Pancreas (tissue), 10 donors: ENCODE results near the gene CCDC137. TPM values are rescaled to one million over a fixed set of nuclear protein-coding genes. Genes with fewer than 3 reads are reported as not detected.

Experiments used
- ATAC-seq, 4 donors: fragments of 200-7000 bp; cut with Tn5 transposase; one replicate each; pipeline versions ENCODE4 v1.8.0 to v1.9.1; 2020; ENCODE audit warnings: mild to moderate bottlenecking in 4 of 4, moderate library complexity in 4 of 4
- DNase-seq, 6 donors: peaks; one replicate each; pipeline ENCODE4 v3.0.0-alpha.2; 2020
- FAIRE-seq: peaks from 2 replicates; lab custom pipeline; 2012; peaks lifted over from hg19 to GRCh38; lab: Jason Lieb, UNC
- H3K27ac ChIP-seq, 4 donors: fragments of 200-600 bp; sonication (generic); 1 replicate in 3 of 4; 2 replicates in 1 of 4; pipeline versions ENCODE4 v1.5.0 to v1.8.0; 2020
- H3K27me3 ChIP-seq, 4 donors: fragments of 200-600 bp; one replicate each; pipeline ENCODE4 v1.8.0; 2021
- H3K36me3 ChIP-seq, 3 donors: fragments of 200-600 bp; sonication (generic) in 1 of 3; one replicate each; pipeline versions ENCODE4 v1.5.0 to v1.8.0; 2020 to 2021
- H3K4me1 ChIP-seq, 3 donors: fragments of 200-600 bp; one replicate each; pipeline ENCODE4 v1.8.0; 2021
- H3K4me3 ChIP-seq, 4 donors: fragments of 200-600 bp; sonication (generic) in 2 of 4; one replicate each; pipeline versions ENCODE4 v1.5.0 to v1.8.0; 2020 to 2021
- H3K9me3 ChIP-seq, 4 donors: fragments of 200-600 bp; one replicate each; pipeline ENCODE4 v1.8.0; 2021
- WGBS, 2 donors: extraction: QIAGEN DNeasy Blood & Tissue Kit; methylation state at CpG; one replicate each; pipeline ENCODE4 v1.1.7; 2013; 5-methylcytosine and 5-hydroxymethylcytosine counted together
- intact Hi-C, 3 donors: fragments of 100-400 bp; cut with DNase I; formaldehyde crosslinking; loops; one replicate each; pipeline versions ENCODE4 v1.11.1 to v1.14.2; 2022
- polyA plus RNA-seq, 2 donors: library from polyadenylated mRNA; stranded (reverse); fragments of 200-250 nt; gene quantifications; one replicate each; pipeline ENCODE4 v1.2.3, GENCODE V29; 2013
- total RNA-seq, 6 donors: library from RNA; stranded (reverse); fragmentation: NEBNext Ultra II Directional in 4 of 6; extraction: Animal tissue kit (Norgen Biotek cat#: 25700) in 4 of 6; gene quantifications; one replicate each; pipeline versions ENCODE4 v1.2.1 to v1.2.4, GENCODE V29; 2021 to 2023
- TF ChIP-seq, protein P1 (sequence below), 4 donors: fragments of 200-600 bp; sonication (generic) in 3 of 4; IDR thresholded peaks; one replicate each; pipeline versions ENCODE4 v1.5.0 to v1.8.0; 2021; ENCODE audit warnings: antibody characterized with exemption in 4 of 4
- donor health status: healthy with polysubstance abuse.
- donor health status: DM: no; HTN: no; CAD: no; lungs with moderate emphysema.
- donor health status: DM: no; HTN: no; CAD: no.
- donor health status: control.
- donor health status: control.
- donor health status: Bipolar disorder and iron deficiency.
- donor health status: DM: yes; HTN: yes; CAD: no.
- donor health status: DM: no; HTN: no; CAD: no.
- donor health status: DM: no; HTN: no; CAD: no.
- donor health status: DM: yes; HTN: yes; CAD: no.

Gene CCDC137
- total and polyA plus RNA-seq, 8 donors = 2.9 to 50.4 (median 6.8) TPM

DNA sequence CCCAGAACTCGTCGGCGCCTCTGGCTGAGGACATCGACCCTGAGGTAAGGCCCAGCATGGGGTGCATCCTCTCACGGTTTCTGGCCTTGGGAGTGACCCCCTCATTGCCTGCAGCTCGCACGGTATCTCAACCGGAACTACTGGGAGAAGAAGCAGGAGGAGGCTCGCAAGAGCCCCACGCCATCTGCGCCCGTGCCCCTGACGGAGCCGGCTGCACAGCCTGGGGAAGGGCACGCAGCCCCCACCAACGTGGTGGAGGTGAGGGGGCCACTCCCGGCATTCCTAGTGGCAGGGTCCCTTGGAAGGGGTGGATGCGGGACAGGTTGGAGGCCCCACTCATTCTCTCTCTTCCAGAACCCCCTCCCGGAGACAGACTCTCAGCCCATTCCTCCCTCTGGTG, 28.3 kb downstream of the CCDC137 start:
- intact Hi-C loops = no loop called here
- H3K27ac ChIP-seq = no peak overlapping the region
- TF ChIP-seq, protein P1, sequence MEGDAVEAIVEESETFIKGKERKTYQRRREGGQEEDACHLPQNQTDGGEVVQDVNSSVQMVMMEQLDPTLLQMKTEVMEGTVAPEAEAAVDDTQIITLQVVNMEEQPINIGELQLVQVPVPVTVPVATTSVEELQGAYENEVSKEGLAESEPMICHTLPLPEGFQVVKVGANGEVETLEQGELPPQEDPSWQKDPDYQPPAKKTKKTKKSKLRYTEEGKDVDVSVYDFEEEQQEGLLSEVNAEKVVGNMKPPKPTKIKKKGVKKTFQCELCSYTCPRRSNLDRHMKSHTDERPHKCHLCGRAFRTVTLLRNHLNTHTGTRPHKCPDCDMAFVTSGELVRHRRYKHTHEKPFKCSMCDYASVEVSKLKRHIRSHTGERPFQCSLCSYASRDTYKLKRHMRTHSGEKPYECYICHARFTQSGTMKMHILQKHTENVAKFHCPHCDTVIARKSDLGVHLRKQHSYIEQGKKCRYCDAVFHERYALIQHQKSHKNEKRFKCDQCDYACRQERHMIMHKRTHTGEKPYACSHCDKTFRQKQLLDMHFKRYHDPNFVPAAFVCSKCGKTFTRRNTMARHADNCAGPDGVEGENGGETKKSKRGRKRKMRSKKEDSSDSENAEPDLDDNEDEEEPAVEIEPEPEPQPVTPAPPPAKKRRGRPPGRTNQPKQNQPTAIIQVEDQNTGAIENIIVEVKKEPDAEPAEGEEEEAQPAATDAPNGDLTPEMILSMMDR (IDR thresholded peaks at IDR 0.05) = no peak
- peaks cover 4 to 69% (median 25%) of the 10 kb centered on the region in 3 donors for H3K36me3 ChIP-seq
- ATAC-seq (no peak), DNase-seq (peak in 1 of 6 donors; percentile 31), FAIRE-seq (no peak)
- H3K4me1 ChIP-seq = no peaks in the 10 kb centered on the region
- 91 to 94% methylated on average over 14 to 19 of the region's 19 CpGs for WGBS, 2 donors
- H3K4me3 ChIP-seq = no peak overlapping the region
- H3K27me3 ChIP-seq = no peaks in the 10 kb centered on the region
- no peaks in the 10 kb centered on the region for H3K9me3 ChIP-seq

DNA sequence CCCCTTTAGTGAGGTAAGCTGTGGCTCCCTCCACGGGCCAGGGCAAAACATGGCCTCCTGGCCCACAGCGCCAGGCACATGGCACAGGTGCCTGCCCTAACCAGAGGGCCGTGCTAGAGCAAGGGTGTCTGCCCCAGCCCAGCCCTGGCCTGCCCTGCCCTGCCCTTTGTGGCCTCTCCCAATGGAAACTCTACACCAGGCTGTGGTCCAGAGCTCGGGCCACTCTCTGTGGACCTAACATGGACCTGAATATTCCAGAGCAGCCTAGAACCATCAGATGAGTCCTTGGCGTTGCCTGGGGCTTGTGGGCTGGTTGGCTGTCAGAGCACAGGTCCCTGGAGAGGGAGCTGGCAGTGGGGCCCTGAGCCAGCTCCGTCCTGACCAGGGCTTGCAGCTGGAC, 28.7 kb downstream of the CCDC137 start:
- ATAC-seq = no peak
- DNase-seq = no peak
- Histone ChIP-seq H3K4me1 (no peaks in the 10 kb centered on the region), H3K4me3 (no peak overlapping the region), H3K27ac (no peak overlapping the region), H3K36me3 (peaks cover 4 to 66% (median 25%) of the 10 kb centered on the region in 3 donors), H3K9me3 (no peaks in the 10 kb centered on the region), H3K27me3 (no peaks in the 10 kb centered on the region)
- WGBS, 2 donors = 91 to 95% methylated on average over 6 of the region's 6 CpGs
- FAIRE-seq = no peak
- TF ChIP-seq, protein P1 (IDR thresholded peaks at IDR 0.05) = no peak
- intact Hi-C loops = no loop called here

DNA sequence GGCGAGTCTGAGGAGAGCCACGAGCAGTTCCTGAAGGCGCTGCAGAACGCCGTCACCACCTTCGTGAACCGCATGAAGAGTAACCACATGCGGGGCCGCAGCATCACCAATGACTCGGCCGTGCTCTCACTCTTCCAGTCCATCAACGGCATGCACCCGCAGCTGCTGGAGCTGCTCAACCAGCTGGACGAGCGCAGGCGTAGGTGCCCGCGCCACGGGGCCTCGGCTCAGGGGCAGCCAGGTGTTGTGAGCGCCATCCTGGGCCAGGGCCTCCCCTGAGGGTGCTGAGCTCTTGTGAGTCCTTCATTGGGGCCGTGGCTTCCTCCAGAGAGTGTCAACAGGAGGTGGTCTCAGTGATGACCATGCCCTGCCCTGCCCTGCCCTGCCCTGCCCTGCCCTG, 29.3 kb downstream of the CCDC137 start:
- FAIRE-seq (no peak), DNase-seq (peak in 1 of 6 donors; percentile 65), ATAC-seq (no peak)
- WGBS, 2 donors = 92 to 94% methylated on average over 22 of the region's 22 CpGs
- Histone ChIP-seq H3K9me3 (no peaks in the 10 kb centered on the region), H3K27me3 (no peaks in the 10 kb centered on the region), H3K27ac (no peak overlapping the region), H3K4me3 (no peak overlapping the region), H3K36me3 (peaks cover 4 to 63% (median 27%) of the 10 kb centered on the region in 3 donors), H3K4me1 (no peaks in the 10 kb centered on the region)
- intact Hi-C loops = no loop called here
- TF ChIP-seq, protein P1 (IDR thresholded peaks at IDR 0.05) = no peak

DNA sequence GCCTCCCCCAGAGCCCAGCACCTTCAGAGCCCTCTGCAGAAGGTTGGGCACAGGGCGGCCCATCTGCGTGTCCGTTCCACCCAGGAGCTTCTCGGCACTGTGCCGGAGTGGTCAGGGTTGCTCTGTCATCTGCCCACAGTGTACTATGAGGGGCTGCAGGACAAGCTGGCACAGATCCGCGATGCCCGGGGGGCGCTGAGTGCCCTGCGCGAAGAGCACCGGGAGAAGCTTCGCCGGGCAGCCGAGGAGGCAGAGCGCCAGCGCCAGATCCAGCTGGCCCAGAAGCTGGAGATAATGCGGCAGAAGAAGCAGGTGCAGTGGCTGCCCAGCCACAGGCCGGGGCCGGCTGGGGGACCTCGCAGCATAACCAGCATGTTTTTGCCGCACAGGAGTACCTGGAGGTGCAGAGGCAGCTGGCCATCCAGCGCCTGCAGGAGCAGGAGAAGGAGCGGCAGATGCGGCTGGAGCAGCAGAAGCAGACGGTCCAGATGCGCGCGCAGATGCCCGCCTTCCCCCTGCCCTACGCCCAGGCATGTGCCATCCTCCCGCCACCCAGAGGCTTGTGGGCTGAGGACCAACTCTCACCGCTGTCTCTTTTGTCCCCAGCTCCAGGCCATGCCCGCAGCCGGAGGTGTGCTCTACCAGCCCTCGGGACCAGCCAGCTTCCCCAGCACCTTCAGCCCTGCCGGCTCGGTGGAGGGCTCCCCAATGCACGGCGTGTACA, 29.8 kb downstream of the CCDC137 start:
- H3K27me3 ChIP-seq = no peaks in the 10 kb centered on the region
- DNase-seq (peak in 2 of 6 donors; percentile 27 to 66), FAIRE-seq (no peak), ATAC-seq (no peak)
- H3K36me3 ChIP-seq = peaks cover 4 to 61% (median 30%) of the 10 kb centered on the region in 3 donors
- intact Hi-C loops = no loop called here
- no peak overlapping the region for H3K27ac ChIP-seq
- TF ChIP-seq, protein P1 (IDR thresholded peaks at IDR 0.05) = no peak
- peaks cover 0 to 5% (median 0%) of the 10 kb centered on the region in 3 donors for H3K4me1 ChIP-seq
- no peaks in the 10 kb centered on the region for H3K9me3 ChIP-seq
- no peak overlapping the region for H3K4me3 ChIP-seq
- WGBS, 2 donors = 93 to 95% methylated on average over 40 of the region's 40 CpGs
